Colonic mucosa (tissue), 4 donors: ENCODE data around the gene C11orf16. TPM values are rescaled to one million over a fixed set of nuclear protein-coding genes. Genes with fewer than 3 reads are reported as not detected.

Experiments
- DNase-seq: peaks from one replicate; pipeline ENCODE4 v3.0.0-alpha.2; 2020
- H3K27ac ChIP-seq: fragments of 200-600 bp; one replicate; pipeline ENCODE4 v1.8.0; 2021
- H3K27me3 ChIP-seq: fragments of 200-600 bp; one replicate; pipeline ENCODE4 v1.8.0; 2021
- H3K36me3 ChIP-seq: fragments of 200-600 bp; one replicate; pipeline ENCODE4 v1.8.0; 2021
- H3K4me1 ChIP-seq: fragments of 200-600 bp; one replicate; pipeline ENCODE4 v1.8.0; 2021; ENCODE audit warnings: mild to moderate bottlenecking
- H3K4me3 ChIP-seq: fragments of 200-600 bp; one replicate; pipeline ENCODE4 v1.8.0; 2021
- H3K9ac ChIP-seq, 2 donors: one replicate each; pipeline ENCODE4 v1.7.0; 2013; ENCODE audit warnings: control low read depth in 2 of 2, low read depth in 2 of 2, low read length in 2 of 2
- H3K9me3 ChIP-seq: fragments of 200-600 bp; one replicate; pipeline ENCODE4 v1.8.0; 2021
- intact Hi-C: fragments of 100-400 bp; cut with DNase I; formaldehyde crosslinking; loops from one replicate; pipeline ENCODE4 v1.14.1; 2022
- total RNA-seq, 2 donors: library from RNA; stranded (reverse); fragmentation: NEBNext Ultra II Directional in 1 of 2; extraction: Animal tissue kit (Norgen Biotek cat#: 25700) in 1 of 2; gene quantifications; one replicate each; pipeline ENCODE4 v1.2.1, GENCODE V29; 2021
- TF ChIP-seq, protein P1 (sequence below): fragments of 200-600 bp; IDR thresholded peaks from one replicate; pipeline ENCODE4 v1.8.0; 2022; ENCODE audit warnings: antibody characterized with exemption, mild to moderate bottlenecking
- donor health status: healthy.
- donor health status: DM: no; HTN: no; CAD: no.
- donor health status: DM: no; HTN: no; CAD: no.

C11orf16 gene
- total RNA-seq, 2 donors from 2014 or later: not detected

DNA sequence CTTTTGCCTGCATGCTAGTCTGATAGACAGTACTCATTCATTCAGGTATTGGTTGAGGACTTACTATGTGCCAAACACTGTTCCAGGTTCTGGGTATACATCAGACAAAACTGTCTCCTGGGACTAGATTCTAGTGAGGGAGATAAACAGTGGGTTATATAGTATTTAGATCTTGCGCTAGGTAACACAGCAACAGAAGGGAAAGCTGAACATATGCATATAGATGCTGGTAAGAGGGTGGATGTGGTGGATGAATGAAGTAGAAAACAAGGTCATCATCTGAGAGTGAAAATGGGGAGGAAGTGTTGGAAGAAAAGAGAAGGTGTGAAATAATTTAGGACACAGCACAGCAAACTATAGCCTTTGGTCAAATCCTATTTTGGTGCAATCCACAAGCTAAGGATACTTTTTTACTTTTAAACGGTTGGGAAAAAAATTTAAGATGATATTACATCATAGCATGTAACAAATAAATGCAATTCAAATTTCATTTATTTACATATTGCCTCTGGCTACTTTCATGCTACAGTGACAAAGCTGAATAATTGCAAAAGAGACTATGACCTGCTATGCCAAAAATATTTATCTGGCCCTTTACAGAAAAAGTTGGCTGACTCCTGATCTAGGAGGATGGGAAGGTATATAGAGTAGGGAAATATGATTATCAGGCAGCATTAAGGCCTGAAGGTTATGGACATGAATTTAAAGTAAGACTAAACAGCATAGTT lies 38.6 kb upstream of the C11orf16 start:
- no peak for DNase-seq
- H3K4me1 ChIP-seq: no peaks in the 10 kb centered on the region
- H3K27me3 ChIP-seq: no peaks in the 10 kb centered on the region
- H3K4me3 ChIP-seq: no peak overlapping the region
- H3K36me3 ChIP-seq: no peaks in the 10 kb centered on the region
- H3K27ac ChIP-seq: no peak overlapping the region
- H3K9me3 ChIP-seq: no peaks in the 10 kb centered on the region
- intact Hi-C loops: no loop called here
- TF ChIP-seq, protein P1, sequence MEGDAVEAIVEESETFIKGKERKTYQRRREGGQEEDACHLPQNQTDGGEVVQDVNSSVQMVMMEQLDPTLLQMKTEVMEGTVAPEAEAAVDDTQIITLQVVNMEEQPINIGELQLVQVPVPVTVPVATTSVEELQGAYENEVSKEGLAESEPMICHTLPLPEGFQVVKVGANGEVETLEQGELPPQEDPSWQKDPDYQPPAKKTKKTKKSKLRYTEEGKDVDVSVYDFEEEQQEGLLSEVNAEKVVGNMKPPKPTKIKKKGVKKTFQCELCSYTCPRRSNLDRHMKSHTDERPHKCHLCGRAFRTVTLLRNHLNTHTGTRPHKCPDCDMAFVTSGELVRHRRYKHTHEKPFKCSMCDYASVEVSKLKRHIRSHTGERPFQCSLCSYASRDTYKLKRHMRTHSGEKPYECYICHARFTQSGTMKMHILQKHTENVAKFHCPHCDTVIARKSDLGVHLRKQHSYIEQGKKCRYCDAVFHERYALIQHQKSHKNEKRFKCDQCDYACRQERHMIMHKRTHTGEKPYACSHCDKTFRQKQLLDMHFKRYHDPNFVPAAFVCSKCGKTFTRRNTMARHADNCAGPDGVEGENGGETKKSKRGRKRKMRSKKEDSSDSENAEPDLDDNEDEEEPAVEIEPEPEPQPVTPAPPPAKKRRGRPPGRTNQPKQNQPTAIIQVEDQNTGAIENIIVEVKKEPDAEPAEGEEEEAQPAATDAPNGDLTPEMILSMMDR: no peak
- no peak overlapping the region for H3K9ac ChIP-seq

DNA sequence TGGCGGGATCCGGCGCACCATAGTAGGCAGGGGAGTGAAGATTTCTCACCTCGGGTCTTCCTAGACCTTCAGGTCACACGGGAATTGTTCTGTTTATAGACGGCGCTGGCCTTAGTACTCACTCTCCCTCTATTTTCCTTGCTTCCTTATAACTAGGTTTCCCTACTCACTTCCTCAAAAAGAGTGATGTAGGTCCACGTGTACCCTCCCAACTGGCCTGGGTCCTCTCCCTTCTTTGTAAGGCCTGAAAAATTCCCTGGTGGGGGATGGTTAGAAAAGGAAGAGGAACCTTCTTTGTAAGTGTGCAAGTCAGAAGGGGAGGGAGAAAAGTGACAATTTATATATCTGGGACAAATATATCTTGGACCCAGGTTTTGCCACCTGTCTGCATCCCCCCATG lies 34.4 kb upstream of the C11orf16 start:
- TF ChIP-seq, protein P1: no peak
- intact Hi-C loops: loop anchor here (10.0 kb wide), 1 partner anchor 152 kb away; a partner anchor contains a TSS
- no peak for DNase-seq
- Histone ChIP-seq H3K4me3 (no peak overlapping the region), H3K27ac (no peak overlapping the region), H3K4me1 (peaks cover 8% of the 10 kb centered on the region), H3K9me3 (no peaks in the 10 kb centered on the region), H3K36me3 (no peaks in the 10 kb centered on the region), H3K27me3 (no peaks in the 10 kb centered on the region), H3K9ac (no peak overlapping the region)

DNA sequence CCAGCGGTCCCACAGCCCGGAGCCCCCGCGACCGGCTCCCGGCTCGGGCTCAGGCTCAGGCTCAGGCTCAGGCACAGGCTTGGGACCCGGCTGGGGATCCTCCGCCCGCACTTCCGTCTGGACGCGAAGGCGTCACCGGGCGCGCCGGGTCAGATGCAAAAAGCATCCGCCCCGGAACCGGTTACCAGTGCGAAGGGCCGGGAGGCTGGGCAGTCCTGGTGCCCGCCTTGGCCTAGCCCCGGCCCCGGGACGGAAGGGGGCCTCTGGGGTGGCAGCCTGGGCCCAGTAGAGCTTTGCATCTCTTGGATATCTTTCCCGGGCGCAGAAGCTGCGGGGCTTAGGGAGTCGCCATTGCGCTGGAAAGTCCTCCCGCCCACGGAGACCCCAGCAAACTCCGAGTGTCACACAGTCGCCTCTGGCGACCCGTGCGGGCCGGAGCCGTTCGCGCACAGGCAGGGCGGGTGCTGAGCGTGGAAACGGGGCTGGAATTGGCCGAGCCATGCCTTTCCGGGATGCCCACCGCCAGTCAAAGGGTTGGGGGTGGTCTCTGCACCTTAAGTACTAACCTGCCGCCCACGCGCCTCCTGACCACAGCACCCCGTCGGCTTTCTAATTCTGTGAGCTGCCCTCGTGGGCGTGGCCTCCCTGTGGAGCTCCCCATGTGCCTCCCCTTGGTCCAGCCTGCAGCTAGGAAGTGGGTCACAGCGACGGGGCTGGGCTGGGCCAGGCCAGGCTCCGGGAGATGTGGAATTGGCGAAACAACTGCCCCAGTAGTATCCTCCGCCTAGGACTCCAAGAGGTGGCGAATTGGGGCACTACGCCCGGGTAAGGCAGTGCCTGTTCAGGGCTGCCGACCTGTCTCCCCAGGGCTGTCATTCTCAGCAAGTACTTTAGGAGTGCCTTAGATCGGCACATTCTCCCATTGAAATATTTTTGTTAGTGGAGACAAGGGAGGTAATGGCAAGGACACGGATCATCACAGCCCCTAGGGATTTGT lies 31.9 kb upstream of the C11orf16 start, which contains the start of gene TMEM9B:
Gene TMEM9B, minus strand, starts transcription at position 119 of the 997 bp plus-strand sequence. CDS start 129 bp downstream, outside the sequence.
- no peaks in the 10 kb centered on the region for H3K27me3 ChIP-seq
- peaks cover 8% of the 10 kb centered on the region for H3K4me1 ChIP-seq
- H3K9ac ChIP-seq: peak within 1 kb of the TSS; percentile 94 to 95
- no peaks in the 10 kb centered on the region for H3K9me3 ChIP-seq
- intact Hi-C loops: loop anchor here (5.0 to 10.0 kb wide), 2 partner anchors 52 to 150 kb away; partner anchors contain the start of gene AKIP1
- peak within 1 kb of the TSS; percentile 98 for H3K27ac ChIP-seq
- TF ChIP-seq, protein P1: no peak
- H3K36me3 ChIP-seq: no peaks in the 10 kb centered on the region
- H3K4me3 ChIP-seq: peak within 1 kb of the TSS; percentile 74
- DNase-seq: peak; percentile 93

DNA sequence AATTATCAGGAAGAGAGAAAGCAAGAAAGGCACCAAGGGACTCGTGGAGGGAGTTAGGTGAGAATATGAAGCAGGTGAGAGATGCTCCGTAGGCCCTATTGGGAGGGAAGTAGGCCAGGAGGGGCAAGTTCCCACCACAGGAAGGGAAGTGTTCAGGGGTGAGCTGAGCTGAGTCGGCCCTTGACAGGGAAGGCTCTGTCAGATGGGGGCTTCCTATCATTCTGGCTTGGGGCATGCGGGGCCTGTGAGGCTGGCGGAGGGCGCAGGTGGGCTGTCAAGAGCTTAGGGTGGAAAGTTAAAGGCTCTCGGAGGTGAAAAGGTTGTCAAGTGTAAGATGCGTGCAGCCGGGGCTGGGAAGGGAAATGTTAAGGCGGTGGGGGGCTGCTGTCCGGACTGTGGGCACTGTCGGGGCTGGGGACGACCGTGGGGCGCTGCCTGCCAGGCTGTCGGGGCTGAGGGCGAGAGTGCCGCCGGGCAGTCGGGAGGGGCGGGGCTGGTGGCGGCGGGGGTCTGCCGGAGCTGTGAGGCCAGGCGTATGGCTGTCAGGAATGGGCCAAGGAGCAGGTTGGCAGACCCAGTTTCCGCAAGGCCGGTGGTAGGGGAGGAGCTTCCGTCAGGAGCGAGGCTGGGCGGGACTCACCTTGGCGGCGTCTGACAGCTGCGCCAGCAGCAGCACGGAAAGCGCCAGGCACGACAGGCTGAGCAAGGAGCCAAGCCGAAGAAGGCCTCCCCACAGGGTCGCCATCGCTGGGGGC lies 31.0 kb upstream of the C11orf16 start:
- TF ChIP-seq, protein P1: no peak
- no peaks in the 10 kb centered on the region for H3K27me3 ChIP-seq
- intact Hi-C loops: loop anchor here (5.0 to 10.0 kb wide), 2 partner anchors 51 to 149 kb away; partner anchors contain the start of gene AKIP1
- no peaks in the 10 kb centered on the region for H3K9me3 ChIP-seq
- peak overlapping the region; percentile 98 for H3K27ac ChIP-seq
- peak overlapping the region; percentile 94 to 95 for H3K9ac ChIP-seq
- DNase-seq: peak; percentile 90
- no peaks in the 10 kb centered on the region for H3K36me3 ChIP-seq
- peak overlapping the region; percentile 74 for H3K4me3 ChIP-seq
- peaks cover 8% of the 10 kb centered on the region for H3K4me1 ChIP-seq
